ENCODE measurements around the gene PCDHGC3.

PCDHGC3 gene

GRCh38 chr5:141495453-141495811, 19.7 kb downstream of the PCDHGC3 start:
- H3K4me3 ChIP-seq (ENCODE audit: low read depth, low read length): no peak overlapping the region
- no peak for DNase-seq (ENCODE audit: low read depth)
- TF ChIP-seq POLR2A (IDR thresholded peaks at IDR 0.05; ENCODE audit: extremely low read depth, insufficient read length): no peak
- TF ChIP-seq CTCF (IDR thresholded peaks at IDR 0.05; ENCODE audit: low read depth, low read length): no peak
- TF ChIP-seq MYC (IDR thresholded peaks at IDR 0.05; ENCODE audit: low read depth, low read length): no peak
- no peak for TF ChIP-seq MAX (IDR thresholded peaks at IDR 0.05; ENCODE audit: low read depth, low read length)

- TF ChIP-seq CTCF (IDR thresholded peaks at IDR 0.05; ENCODE audit: low read depth, low read length) (no peak), MYC (IDR thresholded peaks at IDR 0.05; ENCODE audit: low read depth, low read length) (no peak), MAX (IDR thresholded peaks at IDR 0.05; ENCODE audit: low read depth, low read length) (no peak), POLR2A (IDR thresholded peaks at IDR 0.05; ENCODE audit: extremely low read depth, insufficient read length) (no peak)
- H3K4me3 ChIP-seq (ENCODE audit: low read depth, low read length): no peak overlapping the region
- peak; percentile 15 for DNase-seq (ENCODE audit: low read depth)
Measured at GRCh38 chr5:141496038-141496437, 20.3 kb downstream of the PCDHGC3 start.

GRCh38 chr5:141501761-141502160, 26.0 kb downstream of the PCDHGC3 start:
- H3K4me3 ChIP-seq (ENCODE audit: low read depth, low read length): no peak overlapping the region
- no peak for TF ChIP-seq POLR2A (IDR thresholded peaks at IDR 0.05; ENCODE audit: extremely low read depth, insufficient read length)
- no peak for TF ChIP-seq CTCF (IDR thresholded peaks at IDR 0.05; ENCODE audit: low read depth, low read length)
- TF ChIP-seq MYC (IDR thresholded peaks at IDR 0.05; ENCODE audit: low read depth, low read length): no peak
- DNase-seq (ENCODE audit: low read depth): no peak

- no peak overlapping the region for H3K4me3 ChIP-seq (ENCODE audit: low read depth, low read length)
- TF ChIP-seq CTCF (IDR thresholded peaks at IDR 0.05; ENCODE audit: low read depth, low read length) (no peak), POLR2A (IDR thresholded peaks at IDR 0.05; ENCODE audit: extremely low read depth, insufficient read length) (no peak), MAX (IDR thresholded peaks at IDR 0.05; ENCODE audit: low read depth, low read length) (no peak), MYC (IDR thresholded peaks at IDR 0.05; ENCODE audit: low read depth, low read length) (no peak)
- no peak for DNase-seq (ENCODE audit: low read depth)
Measured at GRCh38 chr5:141503681-141504080, 27.9 kb downstream of the PCDHGC3 start.

- TF ChIP-seq MYC (IDR thresholded peaks at IDR 0.05; ENCODE audit: low read depth, low read length): no peak
- no peak for TF ChIP-seq POLR2A (IDR thresholded peaks at IDR 0.05; ENCODE audit: extremely low read depth, insufficient read length)
- TF ChIP-seq MAX (IDR thresholded peaks at IDR 0.05; ENCODE audit: low read depth, low read length): no peak
- TF ChIP-seq CTCF (IDR thresholded peaks at IDR 0.05; ENCODE audit: low read depth, low read length): no peak
- DNase-seq (ENCODE audit: low read depth): no peak
- no peak overlapping the region for H3K4me3 ChIP-seq (ENCODE audit: low read depth, low read length)
Measured at GRCh38 chr5:141504216-141504615, 28.4 kb downstream of the PCDHGC3 start.

All from NB4 (cell line).